H9 (cell line): ENCODE measurements around the gene CCR4. TPM values are rescaled to one million over a fixed set of nuclear protein-coding genes. Genes with fewer than 3 reads are reported as not detected.

ENCODE experiments used
- DNase-seq: peaks from one replicate; pipeline ENCODE4 v3.0.0-alpha.2; 2017
- H2AFZ ChIP-seq: one replicate; pipeline ENCODE4 v1.6.1; 2013; ENCODE audit warnings: mild to moderate bottlenecking, low read length, control low read depth, moderate library complexity
- H2AK5ac ChIP-seq: 2 replicates; pipeline ENCODE4 v1.6.1; 2013; ENCODE audit warnings: low read length, control low read depth, mixed read lengths; ENCODE audit not compliant: insufficient read length
- H2BK120ac ChIP-seq: one replicate; pipeline ENCODE4 v1.6.1; 2013; ENCODE audit warnings: low read depth, mild to moderate bottlenecking, low read length, control low read depth, inconsistent platforms; ENCODE audit not compliant: poor library complexity, severe bottlenecking
- H2BK12ac ChIP-seq: 2 replicates; pipeline ENCODE4 v1.6.1; 2013; ENCODE audit warnings: low read length, control low read depth, mixed read lengths, low read depth; ENCODE audit not compliant: insufficient read length
- H2BK15ac ChIP-seq: 2 replicates; pipeline ENCODE4 v1.6.1; 2013; ENCODE audit warnings: low read depth, low read length, control low read depth
- H2BK20ac ChIP-seq: one replicate; pipeline ENCODE4 v1.6.1; 2013; ENCODE audit warnings: low read depth, mild to moderate bottlenecking, low read length, control low read depth, inconsistent platforms; ENCODE audit not compliant: poor library complexity, severe bottlenecking
- H2BK5ac ChIP-seq: 2 replicates; pipeline ENCODE4 v1.6.1; 2013; ENCODE audit warnings: low read length, control low read depth, mixed read lengths; ENCODE audit not compliant: insufficient read length
- H3K14ac ChIP-seq: 2 replicates; pipeline ENCODE4 v1.6.1; 2013; ENCODE audit warnings: low read length, control low read depth; ENCODE audit not compliant: insufficient read depth
- H3K18ac ChIP-seq: 2 replicates; pipeline ENCODE4 v1.6.1; 2013; ENCODE audit warnings: low read depth, mild to moderate bottlenecking, mixed read lengths, low read length, control low read depth; ENCODE audit not compliant: insufficient read length
- H3K23ac ChIP-seq: 2 replicates; pipeline ENCODE4 v1.6.1; 2013; ENCODE audit warnings: low read length, control low read depth, mixed read lengths, low read depth; ENCODE audit not compliant: insufficient read length
- H3K23me2 ChIP-seq: 2 replicates; pipeline ENCODE4 v1.6.1; 2013; ENCODE audit warnings: low read depth, mild to moderate bottlenecking, mixed read lengths, low read length, control low read depth; ENCODE audit not compliant: insufficient read length, poor library complexity, severe bottlenecking
- H3K27ac ChIP-seq: 2 replicates; pipeline ENCODE4 v1.5.1; 2013; ENCODE audit warnings: low read length, control low read depth, mixed read lengths, low read depth; ENCODE audit not compliant: insufficient read length
- H3K27me3 ChIP-seq: 2 replicates; pipeline ENCODE4 v1.6.1; 2013; ENCODE audit warnings: low read length, control low read depth, inconsistent platforms; ENCODE audit not compliant: insufficient read depth
- H3K4ac ChIP-seq: 2 replicates; pipeline ENCODE4 v1.6.1; 2013; ENCODE audit warnings: low read depth, mild to moderate bottlenecking, control low read depth, inconsistent platforms, low read length, moderate library complexity
- H3K4me1 ChIP-seq: 2 replicates; pipeline ENCODE4 v1.6.1; 2013; ENCODE audit warnings: low read length, control low read depth, inconsistent platforms; ENCODE audit not compliant: insufficient read depth
- H3K4me2 ChIP-seq: 2 replicates; pipeline ENCODE4 v1.6.1; 2013; ENCODE audit warnings: low read length, control low read depth, mixed read lengths; ENCODE audit not compliant: insufficient read length, insufficient read depth
- H3K56ac ChIP-seq: 2 replicates; pipeline ENCODE4 v1.6.1; 2013; ENCODE audit warnings: low read depth, mild to moderate bottlenecking, mixed read lengths, low read length, control low read depth; ENCODE audit not compliant: insufficient read length
- H3K79me1 ChIP-seq: 2 replicates; pipeline ENCODE4 v1.6.1; 2013; ENCODE audit warnings: low read depth, mild to moderate bottlenecking, moderate library complexity, low read length, control low read depth, inconsistent platforms; ENCODE audit not compliant: insufficient read depth, poor library complexity, severe bottlenecking
- H3K79me2 ChIP-seq: 2 replicates; pipeline ENCODE4 v1.6.1; 2013; ENCODE audit warnings: low read length, control low read depth, inconsistent platforms; ENCODE audit not compliant: insufficient read depth
- H3K9ac ChIP-seq: 2 replicates; pipeline ENCODE4 v1.6.1; 2013; ENCODE audit warnings: low read length, control low read depth, mixed read lengths; ENCODE audit not compliant: insufficient read length; ENCODE audit errors: extremely low read depth
- H3K9me3 ChIP-seq: one replicate; pipeline ENCODE4 v1.6.1; 2013; ENCODE audit warnings: low read depth, low read length, inconsistent platforms; ENCODE audit not compliant: control insufficient read depth
- H3T11ph ChIP-seq: one replicate; pipeline ENCODE4 v1.6.1; 2013; ENCODE audit warnings: mild to moderate bottlenecking, low read length, control low read depth, inconsistent platforms
- H4K20me1 ChIP-seq: one replicate; pipeline ENCODE4 v1.6.1; 2013; ENCODE audit not compliant: control insufficient read depth, insufficient read length, insufficient read depth
- H4K5ac ChIP-seq: 2 replicates; pipeline ENCODE4 v1.6.1; 2013; ENCODE audit warnings: low read depth, mild to moderate bottlenecking, mixed read lengths, low read length, control low read depth; ENCODE audit not compliant: insufficient read length
- H4K8ac ChIP-seq: replicated peaks from 2 replicates; pipeline ENCODE4 v1.6.1; 2013; ENCODE audit warnings: low read length, control low read depth, mixed read lengths, low read depth; ENCODE audit not compliant: insufficient read length
- H4K91ac ChIP-seq: 2 replicates; pipeline ENCODE4 v1.6.1; 2013; ENCODE audit warnings: low read depth, mild to moderate bottlenecking, moderate library complexity, mixed read lengths, low read length, control low read depth; ENCODE audit not compliant: insufficient read length
- H3K27ac Mint-ChIP-seq, 3 experiments: 2 replicates in 2 of 3; 3 replicates in 1 of 3; pipeline ENCODE4 v1.8.0; 2020 to 2021; ENCODE audit warnings: mixed read lengths in 3 of 3, mild to moderate bottlenecking in 1 of 3, moderate library complexity in 1 of 3
- H3K27me3 Mint-ChIP-seq: 2 replicates; pipeline ENCODE4 v1.8.0; 2021; ENCODE audit warnings: low read depth, mild to moderate bottlenecking, moderate library complexity, mixed read lengths
- H3K36me3 Mint-ChIP-seq, 3 experiments: 2 replicates in 2 of 3; 3 replicates in 1 of 3; pipeline ENCODE4 v1.8.0; 2020 to 2021; ENCODE audit warnings: low read depth in 3 of 3, mixed read lengths in 3 of 3; ENCODE audit not compliant: insufficient read depth in 1 of 3
- H3K4me1 Mint-ChIP-seq, 2 experiments: 2 replicates each; pipeline ENCODE4 v1.8.0; 2020; ENCODE audit warnings: mixed read lengths in 2 of 2
- H3K4me3 Mint-ChIP-seq, 2 experiments: 2 replicates in 1 of 2; 3 replicates in 1 of 2; pipeline ENCODE4 v1.8.0; 2020 to 2021; ENCODE audit warnings: mild to moderate bottlenecking in 2 of 2, mixed read lengths in 2 of 2, moderate library complexity in 1 of 2
- H3K9me3 Mint-ChIP-seq, 2 experiments: 2 replicates in 1 of 2; 3 replicates in 1 of 2; pipeline ENCODE4 v1.8.0; 2020; ENCODE audit warnings: mild to moderate bottlenecking in 2 of 2, mixed read lengths in 2 of 2, moderate library complexity in 1 of 2
- whole genome bisulfite sequencing: extraction: QIAGEN DNeasy Blood & Tissue Kit; methylation state at CpG from one replicate; pipeline ENCODE4 v1.1.7; 2013; ENCODE audit warnings: missing lambda C conversion rate, low lambda C conversion rate, mixed read lengths; ENCODE audit not compliant: insufficient read length; ENCODE audit errors: extremely low coverage; 5-methylcytosine and 5-hydroxymethylcytosine counted together
- total RNA-seq: library from RNA; stranded (reverse); gene quantifications from 2 replicates; pipeline ENCODE4 v1.2.1, GENCODE V29; 2021
- TF ChIP-seq, protein P1 (sequence below): fragments of 200-600 bp; sonication (generic); conservative IDR thresholded peaks from 3 replicates; pipeline ENCODE4 v1.8.0; 2021; ENCODE audit warnings: antibody characterized with exemption, mild to moderate bottlenecking

Gene CCR4
- total RNA-seq, 1 experiment from 2014 or later: 0.07 TPM

DNA sequence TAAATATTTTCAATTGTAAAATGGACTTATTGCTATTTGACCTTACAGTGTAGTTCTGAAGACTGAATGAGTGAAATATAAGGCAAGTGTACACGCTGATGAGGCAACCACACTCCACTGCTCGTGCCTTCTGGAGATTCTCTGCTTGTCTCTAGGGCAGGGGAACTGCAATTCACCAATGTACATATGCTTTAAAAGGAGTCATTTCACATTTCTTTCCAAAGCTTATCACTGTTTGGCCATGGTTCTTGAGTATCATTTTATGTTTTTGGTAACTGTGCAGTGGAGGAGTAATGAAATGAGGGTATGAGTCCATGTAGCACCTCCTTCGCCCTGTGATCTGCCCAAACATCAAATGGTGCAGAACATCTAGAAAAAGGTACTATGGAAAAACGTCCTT lies 43.7 kb downstream of the CCR4 start:
- no peak overlapping the region for H3K4ac ChIP-seq
- no peak overlapping the region for H4K91ac ChIP-seq
- Mint-ChIP-seq H3K27me3 (no peaks in the 10 kb centered on the region), H3K27ac (peak overlapping the region in 1 of 3 experiments; percentile 25; a peak in 1 of 7 replicates), H3K36me3 (peaks cover 0 to 2% (median 0%) of the 10 kb centered on the region in 3 experiments; a peak in 2 of 7 replicates), H3K4me3 (no peak overlapping the region), H3K4me1 (peaks cover 15 to 18% of the 10 kb centered on the region in 2 experiments), H3K9me3 (no peaks in the 10 kb centered on the region)
- no peak overlapping the region for H3K23ac ChIP-seq
- H3K56ac ChIP-seq: no peak overlapping the region
- H3T11ph ChIP-seq: no peak overlapping the region
- H2BK15ac ChIP-seq: no peak overlapping the region
- H3K27ac ChIP-seq: no peak overlapping the region
- H3K27me3 ChIP-seq: no peaks in the 10 kb centered on the region
- H2BK20ac ChIP-seq: no peak overlapping the region
- H2AK5ac ChIP-seq: no peak overlapping the region
- H3K79me1 ChIP-seq: no peaks in the 10 kb centered on the region
- no peaks in the 10 kb centered on the region for H3K4me1 ChIP-seq
- no peak overlapping the region for H2BK12ac ChIP-seq
- no CpG with 5 or more reads among the region's 4 CpGs for WGBS
- H2AFZ ChIP-seq: no peak overlapping the region
- H3K79me2 ChIP-seq: no peaks in the 10 kb centered on the region
- no peak overlapping the region for H2BK120ac ChIP-seq
- H4K5ac ChIP-seq: no peak overlapping the region
- no peak overlapping the region for H4K8ac ChIP-seq
- H3K23me2 ChIP-seq: no peaks in the 10 kb centered on the region
- H4K20me1 ChIP-seq: no peaks in the 10 kb centered on the region
- no peak overlapping the region for H3K9ac ChIP-seq
- TF ChIP-seq, protein P1, sequence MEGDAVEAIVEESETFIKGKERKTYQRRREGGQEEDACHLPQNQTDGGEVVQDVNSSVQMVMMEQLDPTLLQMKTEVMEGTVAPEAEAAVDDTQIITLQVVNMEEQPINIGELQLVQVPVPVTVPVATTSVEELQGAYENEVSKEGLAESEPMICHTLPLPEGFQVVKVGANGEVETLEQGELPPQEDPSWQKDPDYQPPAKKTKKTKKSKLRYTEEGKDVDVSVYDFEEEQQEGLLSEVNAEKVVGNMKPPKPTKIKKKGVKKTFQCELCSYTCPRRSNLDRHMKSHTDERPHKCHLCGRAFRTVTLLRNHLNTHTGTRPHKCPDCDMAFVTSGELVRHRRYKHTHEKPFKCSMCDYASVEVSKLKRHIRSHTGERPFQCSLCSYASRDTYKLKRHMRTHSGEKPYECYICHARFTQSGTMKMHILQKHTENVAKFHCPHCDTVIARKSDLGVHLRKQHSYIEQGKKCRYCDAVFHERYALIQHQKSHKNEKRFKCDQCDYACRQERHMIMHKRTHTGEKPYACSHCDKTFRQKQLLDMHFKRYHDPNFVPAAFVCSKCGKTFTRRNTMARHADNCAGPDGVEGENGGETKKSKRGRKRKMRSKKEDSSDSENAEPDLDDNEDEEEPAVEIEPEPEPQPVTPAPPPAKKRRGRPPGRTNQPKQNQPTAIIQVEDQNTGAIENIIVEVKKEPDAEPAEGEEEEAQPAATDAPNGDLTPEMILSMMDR: no peak
- H3K14ac ChIP-seq: no peak overlapping the region
- no peak for DNase-seq
- no peaks in the 10 kb centered on the region for H3K9me3 ChIP-seq
- H3K18ac ChIP-seq: no peak overlapping the region
- no peak overlapping the region for H2BK5ac ChIP-seq
- H3K4me2 ChIP-seq: no peak overlapping the region
